Measurements from ENCODE around the gene CCDC180. TPM values are rescaled to one million over a fixed set of nuclear protein-coding genes. Genes with fewer than 3 reads are reported as not detected.

CCDC180 gene
- total RNA-seq, 1 donor from 2014 or later = 10.1 TPM

DNA sequence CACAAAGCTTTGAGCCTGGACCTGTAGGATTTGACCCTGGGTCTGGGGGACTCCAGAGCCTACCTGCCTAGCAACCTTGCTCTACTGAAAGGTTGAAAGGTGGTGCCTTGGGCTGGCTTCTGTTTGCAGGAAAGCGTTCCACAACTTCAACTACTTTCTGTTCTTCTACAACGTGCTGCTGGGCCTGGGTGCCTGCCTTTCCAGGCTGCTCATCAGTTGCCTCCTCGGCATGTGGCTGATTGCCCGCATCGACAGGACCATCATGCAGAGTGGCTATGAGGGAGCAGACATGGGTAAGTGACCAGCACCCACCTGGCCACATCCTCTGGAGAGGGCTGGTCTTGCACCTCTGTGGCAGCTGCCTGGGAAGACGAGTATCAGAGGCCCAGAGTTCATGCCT lies 13.6 kb upstream of the CCDC180 start:
- Mint-ChIP-seq H3K27ac (ENCODE audit: unreplicated experiment) (no peak overlapping the region), H3K4me3 (no peak overlapping the region), H3K36me3 (ENCODE audit: low read depth) (peaks cover 30% of the 10 kb centered on the region), H3K27me3 (ENCODE audit: low read depth) (no peaks in the 10 kb centered on the region), H3K4me1 (peaks cover 7% of the 10 kb centered on the region), H3K9me3 (peaks cover 13% of the 10 kb centered on the region)
- no peak for DNase-seq (ENCODE audit: low read depth, low spot score)
- no peak for TF ChIP-seq CTCF (conservative IDR thresholded peaks at IDR 0.05)

DNA sequence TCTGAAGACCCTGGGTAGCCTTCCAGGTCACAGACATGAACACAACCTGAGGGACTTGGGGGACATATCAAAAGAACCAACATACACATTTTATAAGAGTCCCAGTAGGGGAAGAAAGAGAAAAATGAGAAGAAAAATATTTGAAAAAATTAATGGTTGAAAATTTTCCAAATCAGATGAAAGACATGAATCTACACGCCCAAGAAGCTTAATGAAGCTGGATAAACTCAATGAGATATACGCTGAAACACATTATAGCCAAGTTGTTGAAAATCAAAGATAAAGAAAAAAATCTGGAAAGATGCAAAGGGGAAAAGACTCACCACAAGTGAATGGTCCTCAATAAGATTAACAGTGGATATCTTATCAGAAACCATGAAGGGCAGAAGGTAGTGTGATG lies 9.6 kb upstream of the CCDC180 start:
- H3K27me3 Mint-ChIP-seq (ENCODE audit: low read depth) = no peaks in the 10 kb centered on the region
- no peak for TF ChIP-seq CTCF (conservative IDR thresholded peaks at IDR 0.05)
- no peak for DNase-seq (ENCODE audit: low read depth, low spot score)
- H3K27ac Mint-ChIP-seq (ENCODE audit: unreplicated experiment) = no peak overlapping the region
- H3K36me3 Mint-ChIP-seq (ENCODE audit: low read depth) = peaks cover 45% of the 10 kb centered on the region
- no peak overlapping the region for H3K4me3 Mint-ChIP-seq
- H3K4me1 Mint-ChIP-seq = peaks cover 5% of the 10 kb centered on the region
- H3K9me3 Mint-ChIP-seq = peaks cover 24% of the 10 kb centered on the region

- Mint-ChIP-seq H3K27ac (ENCODE audit: unreplicated experiment) (no peak overlapping the region), H3K4me1 (no peaks in the 10 kb centered on the region), H3K36me3 (ENCODE audit: low read depth) (peaks cover 46% of the 10 kb centered on the region), H3K4me3 (no peak overlapping the region), H3K27me3 (ENCODE audit: low read depth) (no peaks in the 10 kb centered on the region), H3K9me3 (peaks cover 31% of the 10 kb centered on the region)
- DNase-seq (ENCODE audit: low read depth, low spot score) = no peak
- no peak for TF ChIP-seq CTCF (conservative IDR thresholded peaks at IDR 0.05)
These were observed 7.5 kb upstream of the CCDC180 start for GRCh38 chr9:97299809-97300414.

GRCh38 chr9:97300586-97300985 lies 6.9 kb upstream of the CCDC180 start:
- H3K27me3 Mint-ChIP-seq (ENCODE audit: low read depth) = no peaks in the 10 kb centered on the region
- H3K9me3 Mint-ChIP-seq = peaks cover 31% of the 10 kb centered on the region
- H3K36me3 Mint-ChIP-seq (ENCODE audit: low read depth) = peaks cover 40% of the 10 kb centered on the region

GRCh38 chr9:97301974-97302373 lies 5.5 kb upstream of the CCDC180 start:
- Mint-ChIP-seq H3K4me1 (peaks cover 3% of the 10 kb centered on the region), H3K27me3 (ENCODE audit: low read depth) (no peaks in the 10 kb centered on the region), H3K36me3 (ENCODE audit: low read depth) (peaks cover 38% of the 10 kb centered on the region), H3K4me3 (no peak overlapping the region), H3K27ac (ENCODE audit: unreplicated experiment) (no peak overlapping the region), H3K9me3 (peaks cover 30% of the 10 kb centered on the region)
- DNase-seq (ENCODE audit: low read depth, low spot score) = no peak
- TF ChIP-seq CTCF (conservative IDR thresholded peaks at IDR 0.05) = no peak

More at GRCh38 chr9:97300586-97300985, 6.9 kb upstream of the CCDC180 start:
- H3K4me1 Mint-ChIP-seq = no peaks in the 10 kb centered on the region
- H3K4me3 Mint-ChIP-seq = no peak overlapping the region
- no peak overlapping the region for H3K27ac Mint-ChIP-seq (ENCODE audit: unreplicated experiment)
- TF ChIP-seq CTCF (conservative IDR thresholded peaks at IDR 0.05) = no peak
- no peak for DNase-seq (ENCODE audit: low read depth, low spot score)

All from neural crest cell (in vitro differentiated cells).